Aorta (tissue), 5 donors: ENCODE results near the gene PAEP. TPM values are rescaled to one million over a fixed set of nuclear protein-coding genes. Genes with fewer than 3 reads are reported as not detected.
"Not testable (repeated sequence)": the region's sequence is repeated elsewhere in the genome, so short reads cannot be mapped to it uniquely, and the experiment has no call there.

Experiments used
- ATAC-seq: fragments of 200-7000 bp; cut with Tn5 transposase; one replicate; pipeline ENCODE4 v1.9.1; 2022; ENCODE audit warnings: moderate library complexity; ENCODE audit not compliant: low FRiP score
- DNase-seq, 2 donors: peaks; one replicate each; pipeline ENCODE4 v3.0.0-alpha.2; 2020
- H3K27ac ChIP-seq, 2 donors: one replicate each; pipeline ENCODE4 v1.5.1; 2013; ENCODE audit warnings: low read length in 2 of 2, mild to moderate bottlenecking in 2 of 2, moderate library complexity in 2 of 2, control low read depth in 1 of 2, inconsistent platforms in 1 of 2, low read depth in 1 of 2
- H3K27me3 ChIP-seq, 2 donors: one replicate each; pipeline ENCODE4 v1.6.1; 2013; ENCODE audit warnings: control low read depth in 1 of 2, low read length in 1 of 2, mild to moderate bottlenecking in 1 of 2, moderate library complexity in 1 of 2; ENCODE audit not compliant: insufficient read depth in 2 of 2, control insufficient read depth in 1 of 2
- H3K36me3 ChIP-seq, 2 donors: one replicate each; pipeline ENCODE4 v1.6.1; 2013; ENCODE audit warnings: control low read depth in 1 of 2, low read length in 1 of 2, mild to moderate bottlenecking in 1 of 2; ENCODE audit not compliant: insufficient read depth in 2 of 2, control insufficient read depth in 1 of 2
- H3K4me1 ChIP-seq, 2 donors: one replicate each; pipeline ENCODE4 v1.6.1; 2013; ENCODE audit warnings: low read length in 2 of 2, control low read depth in 1 of 2, mild to moderate bottlenecking in 1 of 2, moderate library complexity in 1 of 2; ENCODE audit not compliant: insufficient read depth in 2 of 2, control insufficient read depth in 1 of 2
- H3K4me3 ChIP-seq, 2 donors: one replicate each; pipeline ENCODE4 v1.5.1; 2013; ENCODE audit warnings: low read length in 2 of 2, control low read depth in 1 of 2, mild to moderate bottlenecking in 1 of 2
- H3K9me3 ChIP-seq: one replicate; pipeline ENCODE4 v1.6.1; 2013; ENCODE audit warnings: mild to moderate bottlenecking, low read length; ENCODE audit not compliant: control insufficient read depth
- WGBS, 2 donors: extraction: QIAGEN DNeasy Blood & Tissue Kit; methylation state at CpG; one replicate each; pipeline ENCODE4 v1.1.7; 2013; 5-methylcytosine and 5-hydroxymethylcytosine counted together
- intact Hi-C, 2 donors: fragments of 100-400 bp; cut with DNase I; formaldehyde crosslinking; loops; one replicate each; pipeline versions ENCODE4 v1.14.2 to v1.15.0; 2022
- long read RNA-seq, 2 donors: library from polyadenylated mRNA; unstranded; transcript quantifications; one replicate each; pipeline ENCODE4 v2.0.0, GENCODE V29; 2020 to 2021
- polyA plus RNA-seq, 2 donors: library from polyadenylated mRNA; stranded (reverse); fragments of 200-250 nt; gene quantifications; one replicate each; pipeline ENCODE4 v1.2.3, GENCODE V29; 2013
- total RNA-seq, 2 donors: library from RNA; stranded (reverse); fragmentation: NEBNext Ultra II Directional; extraction: Animal tissue kit (Norgen Biotek cat#: 25700); gene quantifications; one replicate each; pipeline ENCODE4 v1.2.1, GENCODE V29; 2021
- donor health status: healthy with polysubstance abuse.
- donor health status: Bipolar disorder and iron deficiency.
- donor health status: DM: no; HTN: no; CAD: no.
- donor health status: DM: no; HTN: no; CAD: no.
- donor health status: DM: yes; HTN: yes; CAD: no.

PAEP gene
- total RNA-seq (not detected), polyA plus RNA-seq (not detected)
- long read RNA-seq, donor 1: 0 reads
- long read RNA-seq, donor 2: 0 reads

DNA sequence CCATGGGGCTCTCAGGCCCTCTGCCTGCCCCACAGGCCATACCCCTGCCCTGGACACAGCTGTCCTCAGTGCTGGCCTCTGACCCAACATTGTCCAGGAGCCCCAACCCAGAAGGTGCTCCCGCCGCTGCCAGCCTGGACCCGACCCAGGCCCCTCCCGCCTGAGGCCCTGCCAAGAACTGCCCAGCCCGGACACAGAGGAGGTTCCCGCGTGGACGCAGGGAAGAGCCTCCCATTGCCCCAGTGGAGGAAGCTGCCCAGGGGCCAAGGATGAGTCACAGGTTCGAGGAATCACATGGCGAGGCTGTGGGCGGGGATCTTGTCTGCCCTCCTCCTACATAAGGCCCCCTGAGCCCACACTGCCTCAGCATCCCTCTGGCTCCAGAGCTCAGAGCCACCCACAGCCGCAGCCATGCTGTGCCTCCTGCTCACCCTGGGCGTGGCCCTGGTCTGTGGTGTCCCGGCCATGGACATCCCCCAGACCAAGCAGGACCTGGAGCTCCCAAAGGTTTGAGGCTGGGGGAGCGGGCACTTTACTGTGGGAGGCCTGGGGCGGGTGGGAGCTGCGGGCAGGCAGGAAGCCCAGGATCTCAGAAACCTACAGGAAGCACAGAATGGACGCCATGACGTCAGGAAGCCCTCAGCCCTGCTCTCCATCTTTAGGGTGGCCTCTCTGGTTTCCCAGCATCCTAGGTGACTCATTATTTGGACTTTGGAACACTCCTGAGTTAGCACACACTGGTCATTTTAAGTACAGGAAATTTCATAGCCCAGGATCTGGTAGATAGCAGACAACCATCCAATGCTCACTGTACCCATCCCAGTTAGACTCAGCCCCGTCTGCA lies at the start of gene PAEP:
TSS of gene PAEP (plus strand) at position 366 of the 844 bp plus-strand sequence.
- intact Hi-C loops: no loop called here
- no peaks in the 10 kb centered on the region for H3K4me1 ChIP-seq
- no peaks in the 10 kb centered on the region for H3K36me3 ChIP-seq
- DNase-seq: no peak
- peaks cover 5% of the 10 kb centered on the region for H3K9me3 ChIP-seq
- WGBS, 2 donors: 83 to 86% methylated on average over 16 to 20 of the region's 20 CpGs
- no peaks in the 10 kb centered on the region for H3K27me3 ChIP-seq
- H3K27ac ChIP-seq: no peak within 1 kb of the TSS
- no peak within 1 kb of the TSS for H3K4me3 ChIP-seq
- ATAC-seq: no peak

DNA sequence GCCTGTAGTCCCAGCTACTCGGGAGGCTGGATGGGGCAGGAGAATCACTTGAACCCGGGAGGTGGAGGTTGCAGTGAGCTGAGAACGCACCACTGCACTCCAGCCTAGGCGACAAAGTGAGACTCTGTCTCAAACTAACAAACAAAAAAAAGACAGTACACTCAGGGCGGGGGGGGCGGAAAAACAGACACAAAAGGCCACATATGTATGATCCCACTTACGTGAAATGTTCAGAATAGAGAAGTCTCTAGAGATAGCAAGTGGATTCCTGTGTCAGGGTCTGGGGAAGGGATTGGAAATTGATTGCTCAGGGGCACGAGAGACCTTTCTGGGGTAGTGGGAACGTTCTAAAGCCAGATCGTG lies 49.3 kb upstream of the PAEP start:
- intact Hi-C loops: no loop called here
- ATAC-seq (no peak), DNase-seq (no peak)
- Histone ChIP-seq H3K4me3 (no peak overlapping the region), H3K27me3 (no peaks in the 10 kb centered on the region), H3K9me3 (peaks cover 6% of the 10 kb centered on the region), H3K4me1 (no peaks in the 10 kb centered on the region), H3K36me3 (no peaks in the 10 kb centered on the region), H3K27ac (no peak overlapping the region)
- WGBS, 2 donors: 75% methylated on average over 10 of the region's 10 CpGs

GRCh38 chr9:135512904-135513303 lies 48.7 kb upstream of the PAEP start:
- Histone ChIP-seq H3K27me3 (no peaks in the 10 kb centered on the region), H3K4me3 (no peak overlapping the region), H3K4me1 (no peaks in the 10 kb centered on the region), H3K9me3 (peaks cover 6% of the 10 kb centered on the region), H3K36me3 (no peaks in the 10 kb centered on the region), H3K27ac (no peak overlapping the region)
- intact Hi-C loops: no loop called here
- 31 to 35% methylated on average over 7 of the region's 7 CpGs for WGBS, 2 donors
- no peak for DNase-seq
- ATAC-seq: no peak

DNA sequence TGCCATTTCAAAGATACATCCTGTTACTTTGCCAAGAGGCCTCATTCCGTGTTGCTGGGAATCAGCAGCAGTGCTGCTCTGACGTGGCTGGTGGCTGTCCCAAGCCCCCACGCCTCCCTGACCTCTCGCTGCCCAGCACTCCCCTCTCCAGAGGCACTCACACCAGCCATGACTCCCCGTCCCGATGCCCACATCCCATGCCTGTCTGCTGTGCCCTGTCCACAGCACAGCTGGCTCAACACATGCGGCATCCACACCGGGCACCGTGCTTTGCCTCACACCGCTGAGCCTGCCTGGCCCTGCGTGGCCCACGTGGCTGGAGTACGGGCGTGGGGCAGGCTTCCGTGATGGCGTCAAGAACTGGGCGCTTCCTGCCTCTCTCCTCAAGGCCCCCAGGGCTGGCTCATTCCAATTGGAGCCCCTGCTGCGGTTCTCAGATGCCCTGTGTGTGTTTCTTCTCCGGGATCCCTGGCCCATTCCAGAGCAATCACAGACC lies 48.2 kb upstream of the PAEP start:
- Histone ChIP-seq H3K4me1 (no peaks in the 10 kb centered on the region), H3K4me3 (no peak overlapping the region), H3K27me3 (no peaks in the 10 kb centered on the region), H3K27ac (no peak overlapping the region), H3K9me3 (peaks cover 5% of the 10 kb centered on the region), H3K36me3 (no peaks in the 10 kb centered on the region)
- 77 to 84% methylated on average over 19 of the region's 19 CpGs for WGBS, 2 donors
- intact Hi-C loops: no loop called here
- ATAC-seq: peak; percentile 50
- no peak for DNase-seq

DNA sequence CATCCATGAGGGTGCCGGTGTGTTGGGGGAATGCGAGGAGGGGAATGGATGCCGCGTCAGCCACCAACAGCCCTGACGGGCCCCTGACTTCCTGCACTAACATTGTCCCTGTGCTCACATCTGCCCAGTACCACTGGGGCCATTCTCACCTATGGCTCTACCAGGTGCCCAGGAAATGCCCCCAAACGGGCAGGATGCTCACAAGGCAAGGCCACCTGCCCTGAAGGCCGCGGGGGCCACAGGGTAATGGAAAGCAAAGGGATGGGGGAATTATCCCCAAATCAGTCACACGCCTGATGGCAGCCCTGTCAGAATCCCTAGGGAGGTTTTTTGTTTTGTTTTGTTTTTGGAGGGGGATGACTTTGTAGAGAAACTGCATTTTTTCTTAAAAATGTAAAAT lies 47.6 kb upstream of the PAEP start:
- intact Hi-C loops, DNase-seq, H3K27me3 ChIP-seq, H3K9me3 ChIP-seq, H3K4me1 ChIP-seq, ATAC-seq, H3K4me3 ChIP-seq, H3K36me3 ChIP-seq, H3K27ac ChIP-seq: not testable (repeated sequence)
- WGBS, 2 donors: 76 to 81% methylated on average over 9 of the region's 9 CpGs

GRCh38 chr9:135514342-135515082 lies 47.0 kb upstream of the PAEP start:
- peak in 1 of 2 donors; percentile 43 for DNase-seq
- H3K4me1 ChIP-seq: no peaks in the 10 kb centered on the region
- no peak overlapping the region for H3K4me3 ChIP-seq
- intact Hi-C loops: no loop called here
- no peaks in the 10 kb centered on the region for H3K27me3 ChIP-seq
- 79 to 80% methylated on average over 14 to 17 of the region's 17 CpGs for WGBS, 2 donors
- no peak overlapping the region for H3K27ac ChIP-seq
- H3K9me3 ChIP-seq: no peaks in the 10 kb centered on the region
- no peak for ATAC-seq
- no peaks in the 10 kb centered on the region for H3K36me3 ChIP-seq

GRCh38 chr9:135515083-135515951 lies 46.2 kb upstream of the PAEP start:
- ATAC-seq: no peak
- no peak overlapping the region for H3K27ac ChIP-seq
- peak in 1 of 2 donors; percentile 56 for DNase-seq
- 77 to 84% methylated on average over 31 of the region's 31 CpGs for WGBS, 2 donors
- no peaks in the 10 kb centered on the region for H3K4me1 ChIP-seq
- no peaks in the 10 kb centered on the region for H3K9me3 ChIP-seq
- no peaks in the 10 kb centered on the region for H3K27me3 ChIP-seq
- intact Hi-C loops: no loop called here
- H3K4me3 ChIP-seq: no peak overlapping the region
- no peaks in the 10 kb centered on the region for H3K36me3 ChIP-seq

DNA sequence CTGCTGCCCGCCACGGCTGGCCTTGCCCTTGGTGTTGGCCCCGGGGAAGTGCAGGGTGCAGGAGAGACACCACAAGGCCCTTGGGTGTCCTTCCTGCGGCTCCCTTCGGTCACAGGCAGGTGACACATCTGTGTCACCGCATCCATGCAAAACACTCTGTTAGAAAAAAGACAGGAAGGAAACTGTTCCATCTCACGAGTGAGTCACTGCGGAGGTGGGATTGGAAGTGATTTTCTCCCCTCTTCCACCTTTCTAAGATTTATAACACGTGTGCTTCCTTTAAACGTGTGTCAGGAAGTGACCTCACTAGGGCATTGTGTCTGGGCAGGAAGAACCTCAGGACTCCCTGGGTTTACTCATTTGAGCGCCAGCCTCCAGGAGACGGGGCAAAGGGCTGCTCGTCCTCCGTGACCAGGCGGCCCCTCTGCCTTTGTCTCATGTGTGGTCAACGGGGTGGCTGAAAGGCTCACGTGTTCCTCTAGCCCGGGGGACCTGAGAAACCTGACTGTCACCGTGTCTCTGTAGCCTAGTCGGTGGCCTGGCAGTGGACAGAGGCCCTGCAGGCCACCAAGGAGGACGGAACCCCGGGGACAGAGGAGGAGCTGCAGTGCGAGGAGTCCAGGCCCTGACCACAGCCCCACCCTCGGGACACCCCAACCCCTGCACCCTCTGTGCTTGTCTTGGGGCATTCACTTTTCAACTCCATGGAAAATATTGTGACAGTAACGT lies 45.3 kb upstream of the PAEP start:
- Histone ChIP-seq H3K27me3 (no peaks in the 10 kb centered on the region), H3K36me3 (no peaks in the 10 kb centered on the region), H3K9me3 (no peaks in the 10 kb centered on the region), H3K4me3 (no peak overlapping the region), H3K27ac (no peak overlapping the region), H3K4me1 (no peaks in the 10 kb centered on the region)
- 79 to 80% methylated on average over 23 to 25 of the region's 25 CpGs for WGBS, 2 donors
- ATAC-seq (no peak), DNase-seq (peak in 1 of 2 donors; percentile 67)
- intact Hi-C loops: no loop called here
